Suprapubic skin (tissue), 4 donors: ENCODE measurements around the gene KCTD3. TPM values are rescaled to one million over a fixed set of nuclear protein-coding genes. Genes with fewer than 3 reads are reported as not detected.

ENCODE experiments used
- DNase-seq, 2 donors: peaks; one replicate each; pipeline ENCODE4 v3.0.0-alpha.2; 2019; ENCODE audit warnings: low spot score in 2 of 2
- H3K27ac ChIP-seq: fragments of 200-600 bp; sonication (generic); one replicate; pipeline ENCODE4 v1.5.1; 2019
- H3K27me3 ChIP-seq: fragments of 200-600 bp; sonication (generic); one replicate; pipeline ENCODE4 v1.5.1; 2019
- H3K36me3 ChIP-seq: fragments of 200-600 bp; sonication (generic); one replicate; pipeline ENCODE4 v1.5.1; 2019
- H3K4me1 ChIP-seq: fragments of 200-600 bp; sonication (generic); one replicate; pipeline ENCODE4 v1.5.1; 2019
- H3K4me3 ChIP-seq: fragments of 200-600 bp; sonication (generic); one replicate; pipeline ENCODE4 v1.5.1; 2019; ENCODE audit warnings: mild to moderate bottlenecking
- H3K9me3 ChIP-seq: fragments of 200-600 bp; sonication (generic); one replicate; pipeline ENCODE4 v1.5.1; 2019
- CTCF ChIP-seq, 2 donors: fragments of 200-600 bp in 1 of 2; fragments of 450-650 bp in 1 of 2; sonication (generic) in 1 of 2; IDR thresholded peaks; one replicate each; pipeline ENCODE4 v1.5.1; 2016 to 2019; ENCODE audit warnings: antibody characterized with exemption in 2 of 2, mild to moderate bottlenecking in 1 of 2, moderate library complexity in 1 of 2
- EP300 ChIP-seq: sonication (generic); formaldehyde crosslinking; IDR thresholded peaks from one replicate; pipeline ENCODE4 v1.6.1; 2017; ENCODE audit warnings: antibody characterized with exemption
- POLR2A ChIP-seq, 2 donors: fragments of 450-650 bp; IDR thresholded peaks; one replicate each; pipeline ENCODE4 v1.6.1; 2017; ENCODE audit warnings: antibody characterized with exemption in 2 of 2, mild to moderate bottlenecking in 2 of 2, moderate library complexity in 2 of 2
- POLR2AphosphoS5 ChIP-seq, 3 donors: sonication (generic); formaldehyde crosslinking; IDR thresholded peaks; one replicate each; pipeline ENCODE4 v1.6.1; 2017; ENCODE audit warnings: antibody characterized with exemption in 3 of 3
- WGBS: methylation state at CpG from one replicate; pipeline ENCODE4 v1.1.5; 2018; 5-methylcytosine and 5-hydroxymethylcytosine counted together
- total RNA-seq, 4 donors: library from RNA; depleted of rRNA; stranded (reverse); fragments of >200 nt; gene quantifications; one replicate each; pipeline ENCODE4 v1.1.0, GENCODE V29; 2016

KCTD3 gene
- total RNA-seq, 4 donors from 2014 or later, result 25.6 to 50.2 (median 33.9) TPM

- H3K4me1 ChIP-seq, result peaks cover 13% of the 10 kb centered on the region
- no peak overlapping the region for H3K4me3 ChIP-seq
- no peaks in the 10 kb centered on the region for H3K27me3 ChIP-seq
- no peak overlapping the region for H3K27ac ChIP-seq
- H3K36me3 ChIP-seq, result peaks cover 28% of the 10 kb centered on the region
- TF ChIP-seq EP300 (no peak), POLR2AphosphoS5 (IDR thresholded peaks at IDR 0.05) (no peak), POLR2A (IDR thresholded peaks at IDR 0.05) (no peak), CTCF (IDR thresholded peaks at IDR 0.05) (no peak)
- DNase-seq, result no peak
- H3K9me3 ChIP-seq, result no peaks in the 10 kb centered on the region
- 71% methylated on average over 3 of the region's 3 CpGs for WGBS
Observed at GRCh38 chr1:215606036-215606435, 38.9 kb downstream of the KCTD3 start.

GRCh38 chr1:215606564-215607168 lies 39.6 kb downstream of the KCTD3 start:
- Histone ChIP-seq H3K27ac (no peak overlapping the region), H3K36me3 (peaks cover 28% of the 10 kb centered on the region), H3K9me3 (no peaks in the 10 kb centered on the region), H3K4me1 (peaks cover 13% of the 10 kb centered on the region), H3K27me3 (no peaks in the 10 kb centered on the region), H3K4me3 (no peak overlapping the region)
- no peak for DNase-seq
- TF ChIP-seq CTCF (IDR thresholded peaks at IDR 0.05) (no peak), POLR2A (IDR thresholded peaks at IDR 0.05) (no peak), EP300 (no peak), POLR2AphosphoS5 (IDR thresholded peaks at IDR 0.05) (no peak)
- WGBS, result 63% methylated on average over 2 of the region's 2 CpGs

GRCh38 chr1:215607412-215607811 lies 40.3 kb downstream of the KCTD3 start:
- DNase-seq, result no peak
- Histone ChIP-seq H3K4me1 (peaks cover 13% of the 10 kb centered on the region), H3K36me3 (peaks cover 33% of the 10 kb centered on the region), H3K27ac (no peak overlapping the region), H3K27me3 (no peaks in the 10 kb centered on the region), H3K4me3 (no peak overlapping the region), H3K9me3 (no peaks in the 10 kb centered on the region)
- WGBS, result 28% methylated on average over 1 of the region's 1 CpG
- TF ChIP-seq EP300, result no peak
- TF ChIP-seq CTCF (IDR thresholded peaks at IDR 0.05), result no peak
- TF ChIP-seq POLR2AphosphoS5 (IDR thresholded peaks at IDR 0.05), result no peak
- no peak for TF ChIP-seq POLR2A (IDR thresholded peaks at IDR 0.05)

- DNase-seq, result no peak
- H3K27ac ChIP-seq, result no peak overlapping the region
- H3K9me3 ChIP-seq, result no peaks in the 10 kb centered on the region
- H3K27me3 ChIP-seq, result no peaks in the 10 kb centered on the region
- peaks cover 40% of the 10 kb centered on the region for H3K36me3 ChIP-seq
- peaks cover 13% of the 10 kb centered on the region for H3K4me1 ChIP-seq
- H3K4me3 ChIP-seq, result no peak overlapping the region
- no peak for TF ChIP-seq POLR2A (IDR thresholded peaks at IDR 0.05)
- TF ChIP-seq EP300, result no peak
- TF ChIP-seq POLR2AphosphoS5 (IDR thresholded peaks at IDR 0.05), result no peak
- no peak for TF ChIP-seq CTCF (IDR thresholded peaks at IDR 0.05)
- 68% methylated on average over 4 of the region's 4 CpGs for WGBS
Observed at GRCh38 chr1:215608646-215609045, 41.5 kb downstream of the KCTD3 start.

GRCh38 chr1:215612391-215612790 lies 45.3 kb downstream of the KCTD3 start:
- Histone ChIP-seq H3K27me3 (no peaks in the 10 kb centered on the region), H3K4me1 (peaks cover 4% of the 10 kb centered on the region), H3K36me3 (peaks cover 49% of the 10 kb centered on the region), H3K27ac (no peak overlapping the region), H3K9me3 (no peaks in the 10 kb centered on the region), H3K4me3 (no peak overlapping the region)
- no peak for DNase-seq
- no peak for TF ChIP-seq EP300
- TF ChIP-seq POLR2AphosphoS5 (IDR thresholded peaks at IDR 0.05), result no peak
- TF ChIP-seq CTCF (IDR thresholded peaks at IDR 0.05), result no peak
- TF ChIP-seq POLR2A (IDR thresholded peaks at IDR 0.05), result no peak
- 57% methylated on average over 3 of the region's 3 CpGs for WGBS
